Stomach (tissue), 9 donors: ENCODE data around the gene POU4F2. TPM values are rescaled to one million over a fixed set of nuclear protein-coding genes. Genes with fewer than 3 reads are reported as not detected.
"Not testable (repeated sequence)": the region's sequence is repeated elsewhere in the genome, so short reads cannot be mapped to it uniquely, and the experiment has no call there.

Experiments
- DNase-seq, 2 donors: peaks; one replicate each; pipeline versions ENCODE4 v3.0.0 to v3.0.0-alpha.2; 2013 to 2019
- H3K27ac ChIP-seq, 5 donors: fragments of 200-600 bp in 4 of 5; sonication (generic) in 4 of 5; one replicate each; pipeline ENCODE4 v1.5.1; 2013 to 2019; ENCODE audit warnings: mild to moderate bottlenecking in 1 of 5, moderate library complexity in 1 of 5
- H3K27me3 ChIP-seq, 3 donors: fragments of 200-600 bp; sonication (generic); one replicate each; pipeline ENCODE4 v1.5.1; 2017 to 2019; ENCODE audit warnings: mixed run types in 1 of 3
- H3K36me3 ChIP-seq, 4 donors: fragments of 200-600 bp; sonication (generic); 1 replicate in 3 of 4; 2 replicates in 1 of 4; pipeline ENCODE4 v1.5.1; 2016 to 2019
- H3K4me1 ChIP-seq, 4 donors: fragments of 200-600 bp; sonication (generic); one replicate each; pipeline ENCODE4 v1.5.1; 2016 to 2019
- H3K4me3 ChIP-seq, 4 donors: fragments of 200-600 bp; sonication (generic) in 3 of 4; one replicate each; pipeline ENCODE4 v1.5.1; 2016 to 2019; ENCODE audit warnings: mild to moderate bottlenecking in 1 of 4
- H3K9me3 ChIP-seq, 4 donors: fragments of 200-600 bp; sonication (generic); one replicate each; pipeline ENCODE4 v1.5.1; 2016 to 2019
- CTCF ChIP-seq, 7 experiments: fragments of 450-650 bp in 4 of 7; fragments of 200-600 bp in 3 of 7; sonication (generic) in 3 of 7; IDR thresholded peaks; one replicate each; pipeline ENCODE4 v1.5.1; 2016 to 2019; ENCODE audit warnings: antibody characterized with exemption in 7 of 7, control low read depth in 2 of 7, mild to moderate bottlenecking in 1 of 7
- EP300 ChIP-seq: sonication (generic); formaldehyde crosslinking; IDR thresholded peaks from one replicate; pipeline ENCODE4 v1.6.1; 2017; ENCODE audit warnings: antibody characterized with exemption
- POLR2A ChIP-seq, 4 donors: fragments of 450-650 bp; IDR thresholded peaks; one replicate each; pipeline ENCODE4 v1.6.1; 2016; ENCODE audit warnings: antibody characterized with exemption in 4 of 4, control low read depth in 2 of 4, mild to moderate bottlenecking in 1 of 4, moderate library complexity in 1 of 4
- POLR2AphosphoS5 ChIP-seq, 3 donors: sonication (generic); formaldehyde crosslinking; IDR thresholded peaks; one replicate each; pipeline ENCODE4 v1.6.1; 2016; ENCODE audit warnings: antibody characterized with exemption in 3 of 3
- WGBS, 5 donors: extraction: QIAGEN DNeasy Blood & Tissue Kit in 3 of 5; methylation state at CpG; one replicate each; pipeline versions ENCODE4 v1.1.5 to v1.1.7; 2013 to 2018; 5-methylcytosine and 5-hydroxymethylcytosine counted together
- intact Hi-C: fragments of 100-400 bp; cut with DNase I; formaldehyde crosslinking; loops from one replicate; pipeline ENCODE4 v1.15.1; 2023; ENCODE audit warnings: low total_unique reads
- polyA plus RNA-seq, 3 donors: library from polyadenylated mRNA; stranded (reverse); fragments of 200-250 nt; gene quantifications; one replicate each; pipeline ENCODE4 v1.2.3, GENCODE V29; 2013
- total RNA-seq, 5 donors: library from RNA; depleted of rRNA; stranded (reverse); fragments of >200 nt; gene quantifications; one replicate each; pipeline versions ENCODE4 v1.1.0 to v1.2.3, GENCODE V29; 2014 to 2016
- donor health status: healthy with polysubstance abuse.
- donor health status: Bipolar disorder and iron deficiency.
- donor health status: healthy.

The POU4F2 gene
- total and polyA plus RNA-seq, 8 donors = not detected

- no peak for DNase-seq
- Histone ChIP-seq H3K27me3 (peaks cover 0 to 78% (median 45%) of the 10 kb centered on the region in 3 donors), H3K4me3 (peak overlapping the region; percentile 45 to 69 (median 53)), H3K36me3 (no peaks in the 10 kb centered on the region), H3K4me1 (peaks cover 6 to 20% (median 17%) of the 10 kb centered on the region in 4 donors), H3K9me3 (no peaks in the 10 kb centered on the region), H3K27ac (no peak overlapping the region)
- TF ChIP-seq CTCF (IDR thresholded peaks at IDR 0.05) (no peak), POLR2AphosphoS5 (IDR thresholded peaks at IDR 0.05) (no peak), EP300 (no peak), POLR2A (IDR thresholded peaks at IDR 0.05) (no peak)
- intact Hi-C loops = no loop called here
- 6 to 24% (median 10%) methylated on average over 6 to 9 of the region's 9 CpGs for WGBS, 5 donors
Observed at GRCh38 chr4:146655521-146655856, 16.8 kb downstream of the POU4F2 start.

- intact Hi-C loops = no loop called here
- peaks cover 0 to 19% (median 0%) of the 10 kb centered on the region in 3 donors for H3K27me3 ChIP-seq
- WGBS, 5 donors = 49 to 56% (median 55%) methylated on average over 4 of the region's 4 CpGs
- no peak overlapping the region for H3K4me3 ChIP-seq
- TF ChIP-seq EP300 (no peak), POLR2AphosphoS5 (IDR thresholded peaks at IDR 0.05) (no peak), POLR2A (IDR thresholded peaks at IDR 0.05) (no peak), CTCF (IDR thresholded peaks at IDR 0.05) (no peak)
- no peak overlapping the region for H3K27ac ChIP-seq
- H3K4me1 ChIP-seq = no peaks in the 10 kb centered on the region
- H3K9me3 ChIP-seq = peaks cover 0 to 4% (median 0%) of the 10 kb centered on the region in 4 donors
- DNase-seq = no peak
- H3K36me3 ChIP-seq = no peaks in the 10 kb centered on the region
Observed at GRCh38 chr4:146661367-146661766, 22.7 kb downstream of the POU4F2 start.

GRCh38 chr4:146663968-146664311, 25.2 kb downstream of the POU4F2 start:
- H3K4me3 ChIP-seq, H3K27ac ChIP-seq, H3K4me1 ChIP-seq, H3K36me3 ChIP-seq, intact Hi-C loops, H3K27me3 ChIP-seq, DNase-seq, H3K9me3 ChIP-seq: not testable (repeated sequence)
- 0 to 54% (median 48%) methylated on average over 2 to 6 of the region's 6 CpGs for WGBS, 5 donors

- no peaks in the 10 kb centered on the region for H3K36me3 ChIP-seq
- no peak overlapping the region for H3K27ac ChIP-seq
- no peak overlapping the region for H3K4me3 ChIP-seq
- DNase-seq = no peak
- peaks cover 0 to 8% (median 3%) of the 10 kb centered on the region in 4 donors for H3K9me3 ChIP-seq
- H3K27me3 ChIP-seq = peaks cover 0 to 5% (median 0%) of the 10 kb centered on the region in 3 donors
- WGBS, 5 donors = 71 to 87% (median 76%) methylated on average over 2 of the region's 2 CpGs
- TF ChIP-seq EP300 (no peak), CTCF (IDR thresholded peaks at IDR 0.05) (no peak), POLR2A (IDR thresholded peaks at IDR 0.05) (no peak), POLR2AphosphoS5 (IDR thresholded peaks at IDR 0.05) (no peak)
- H3K4me1 ChIP-seq = no peaks in the 10 kb centered on the region
- intact Hi-C loops = no loop called here
Observed at GRCh38 chr4:146674829-146675570, 36.3 kb downstream of the POU4F2 start.

Other genes starting within 250 kb of the POU4F2 start
- 10 to 100 TPM in 4 of 5 donors, 1 to 10 TPM in 1; 1.8 to 36.0 (median 22.0) TPM for gene SLC10A7, start 117.0 kb upstream of the POU4F2 start, total RNA-seq
- 1 to 10 TPM; 1.8 to 3.4 (median 2.0) TPM for gene SLC10A7, start 117.0 kb upstream of the POU4F2 start, polyA plus RNA-seq